GM19238 (cell line): ENCODE measurements around the gene ZBTB20.

Experiments
- DNase-seq: peaks from one replicate; pipeline ENCODE4 v3.0.0; 2011; ENCODE audit warnings: low spot score; ENCODE audit not compliant: insufficient read length

Gene ZBTB20

GRCh38 chr3:114639171-114639570 is 507.9 kb downstream of the ZBTB20 start:
- no peak for DNase-seq

- DNase-seq: no peak
Observed at GRCh38 chr3:114635878-114636277, 511.2 kb downstream of the ZBTB20 start.

GRCh38 chr3:114634635-114635034 is 512.5 kb downstream of the ZBTB20 start:
- no peak for DNase-seq

- no peak for DNase-seq
Observed at GRCh38 chr3:114632757-114633424, 514.2 kb downstream of the ZBTB20 start.

GRCh38 chr3:114627770-114628169 is 519.3 kb downstream of the ZBTB20 start:
- no peak for DNase-seq

- no peak for DNase-seq
Observed at GRCh38 chr3:114626751-114627150, 520.3 kb downstream of the ZBTB20 start.

- DNase-seq: no peak
Observed at GRCh38 chr3:114624571-114625181, 522.4 kb downstream of the ZBTB20 start.

- DNase-seq: no peak
Observed at GRCh38 chr3:114624047-114624445, 523.0 kb downstream of the ZBTB20 start.

GRCh38 chr3:114623420-114624046 is 523.6 kb downstream of the ZBTB20 start:
- DNase-seq: no peak

GRCh38 chr3:114622001-114622400 is 525.1 kb downstream of the ZBTB20 start:
- DNase-seq: no peak

- no peak for DNase-seq
Observed at GRCh38 chr3:114619771-114620170, 527.3 kb downstream of the ZBTB20 start.

GRCh38 chr3:114615523-114616085 is 531.5 kb downstream of the ZBTB20 start:
- no peak for DNase-seq

GRCh38 chr3:114609973-114610630 is 537.0 kb downstream of the ZBTB20 start:
- DNase-seq: no peak

GRCh38 chr3:114608293-114608692 is 538.8 kb downstream of the ZBTB20 start:
- DNase-seq: no peak

GRCh38 chr3:114606336-114606735 is 540.8 kb downstream of the ZBTB20 start:
- DNase-seq: no peak

- no peak for DNase-seq
Observed at GRCh38 chr3:114600571-114600970, 546.5 kb downstream of the ZBTB20 start.

GRCh38 chr3:114597871-114598270 is 549.2 kb downstream of the ZBTB20 start:
- DNase-seq: no peak

- DNase-seq: no peak
Observed at GRCh38 chr3:114597012-114597411, 550.1 kb downstream of the ZBTB20 start.

- no peak for DNase-seq
Observed at GRCh38 chr3:114596147-114596546, 550.9 kb downstream of the ZBTB20 start.

GRCh38 chr3:114595522-114596028 is 551.5 kb downstream of the ZBTB20 start:
- DNase-seq: no peak

GRCh38 chr3:114590309-114591047 is 556.6 kb downstream of the ZBTB20 start:
- DNase-seq: no peak
